NK-92 (cell line): ENCODE results near the gene CHCHD6.

Experiments
- DNase-seq: peaks from one replicate; lab custom pipeline; 2025; ENCODE audit not compliant: unreplicated experiment; lab: John Stamatoyannopoulos, UW

The CHCHD6 gene

DNA sequence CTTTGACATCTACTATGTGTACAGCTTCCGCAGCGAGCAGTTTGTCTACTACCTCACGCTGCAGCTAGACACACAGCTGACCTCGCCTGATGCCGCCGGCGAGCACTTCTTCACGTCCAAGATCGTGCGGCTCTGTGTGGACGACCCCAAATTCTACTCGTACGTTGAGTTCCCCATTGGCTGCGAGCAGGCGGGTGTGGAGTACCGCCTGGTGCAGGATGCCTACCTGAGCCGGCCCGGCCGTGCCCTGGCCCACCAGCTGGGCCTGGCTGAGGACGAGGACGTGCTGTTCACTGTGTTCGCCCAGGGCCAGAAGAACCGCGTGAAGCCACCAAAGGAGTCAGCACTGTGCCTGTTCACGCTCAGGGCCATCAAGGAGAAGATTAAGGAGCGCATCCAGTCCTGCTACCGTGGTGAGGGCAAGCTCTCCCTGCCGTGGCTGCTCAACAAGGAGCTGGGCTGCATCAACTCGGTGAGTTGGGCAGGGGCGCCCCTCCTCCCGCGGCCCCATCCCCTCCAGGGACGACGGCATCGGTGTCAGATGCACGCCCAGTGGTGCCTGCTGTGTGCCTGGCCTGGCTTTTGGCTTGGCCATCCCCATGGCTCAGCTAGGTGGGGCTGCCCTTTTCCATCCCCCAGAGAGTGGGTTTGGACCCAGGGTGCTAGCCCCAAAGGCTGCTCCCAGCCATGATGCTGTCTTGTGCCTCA, 285.4 kb downstream of the CHCHD6 start:
- DNase-seq = no peak

DNA sequence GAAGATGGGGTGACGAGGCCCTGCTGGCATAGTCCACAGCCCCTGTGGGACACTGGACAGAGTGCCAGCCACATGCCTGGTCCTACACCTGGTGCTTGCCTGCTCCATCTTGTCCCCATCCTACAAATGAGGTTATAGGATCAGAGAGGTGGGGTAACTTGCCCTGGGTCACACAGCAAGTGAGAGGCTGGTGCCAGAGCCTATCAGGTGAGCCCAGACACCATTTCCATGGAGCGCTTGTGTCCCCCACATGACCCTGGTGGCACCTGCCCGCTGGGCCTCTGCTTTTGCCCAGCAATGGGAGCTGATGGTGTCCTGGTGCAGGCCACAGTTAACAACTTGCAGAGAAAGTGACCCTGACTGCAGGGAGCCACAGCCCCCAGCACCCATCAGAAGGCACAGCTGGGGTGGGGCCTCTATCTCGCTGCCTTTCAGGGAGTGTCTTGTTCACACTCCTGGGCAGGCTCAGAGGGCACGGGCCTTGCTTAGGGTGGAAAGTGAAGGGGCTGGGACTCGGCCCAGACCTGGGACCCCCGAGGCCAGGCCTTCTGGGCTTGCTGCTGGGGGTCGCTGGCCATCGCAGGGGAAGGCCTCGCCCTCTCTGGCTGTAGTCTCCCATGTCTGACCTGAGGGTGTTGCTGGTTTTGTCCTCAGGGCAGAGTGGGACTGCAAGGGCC, 286.1 kb downstream of the CHCHD6 start:
- no peak for DNase-seq

DNA sequence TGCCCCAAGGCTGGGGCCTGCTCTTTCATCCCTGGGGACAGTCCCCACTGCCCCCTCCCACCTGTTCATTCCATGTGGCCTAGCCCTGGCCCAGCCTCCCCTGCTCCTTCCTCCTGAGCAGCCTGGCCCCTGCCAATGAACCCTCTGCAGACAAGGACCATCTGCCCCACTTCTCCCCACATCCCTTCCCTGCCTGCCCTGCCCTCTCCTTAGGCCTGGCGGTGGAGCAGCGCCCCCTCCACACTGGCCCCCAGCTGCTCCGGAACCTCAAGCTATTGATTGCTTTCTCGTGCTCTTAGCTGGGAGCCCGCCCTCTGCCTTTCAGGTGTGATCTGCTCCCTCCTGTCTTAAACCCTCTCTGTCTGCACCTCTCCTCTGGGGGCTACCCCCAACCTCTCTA, 286.9 kb downstream of the CHCHD6 start:
- no peak for DNase-seq

DNA sequence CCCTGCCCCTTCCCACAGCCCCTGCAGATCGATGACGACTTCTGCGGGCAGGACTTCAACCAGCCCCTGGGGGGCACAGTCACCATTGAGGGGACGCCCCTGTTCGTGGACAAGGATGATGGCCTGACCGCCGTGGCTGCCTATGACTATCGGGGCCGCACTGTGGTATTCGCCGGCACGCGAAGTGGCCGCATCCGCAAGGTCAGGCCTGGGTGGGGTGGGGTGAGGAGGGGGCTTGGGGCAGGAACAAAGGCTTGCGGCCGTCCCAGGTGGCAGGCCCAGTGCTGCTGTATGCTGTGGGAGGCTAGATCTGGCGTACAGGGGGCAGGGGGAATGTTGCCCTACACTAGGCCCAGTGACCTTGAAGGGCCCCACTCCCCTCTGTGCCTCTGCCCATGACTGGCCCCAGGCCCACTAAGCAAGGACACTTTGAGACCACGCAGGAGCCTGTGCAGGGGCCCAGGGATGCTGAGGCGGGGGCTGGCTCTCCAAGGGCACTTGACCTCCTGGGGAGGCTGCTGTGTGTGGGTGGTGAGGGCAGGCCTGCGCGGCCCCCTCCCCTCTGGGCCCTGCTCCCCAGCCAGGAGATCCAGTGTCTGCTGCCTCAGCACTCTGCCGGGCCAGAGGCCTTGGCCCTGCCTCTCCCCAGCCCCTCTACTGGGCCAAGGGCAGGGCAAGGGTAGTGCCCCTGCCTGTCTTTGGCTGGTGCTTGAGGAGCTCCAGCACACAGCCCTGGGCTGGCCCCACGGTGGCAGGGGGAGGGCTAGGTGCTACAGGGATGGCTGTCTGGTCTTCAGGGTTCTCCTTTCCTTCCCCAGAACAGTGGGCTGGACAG, 287.5 kb downstream of the CHCHD6 start:
- DNase-seq = no peak

GRCh38 chr3:126992216-126992615, 288.2 kb downstream of the CHCHD6 start:
- DNase-seq = no peak

DNA sequence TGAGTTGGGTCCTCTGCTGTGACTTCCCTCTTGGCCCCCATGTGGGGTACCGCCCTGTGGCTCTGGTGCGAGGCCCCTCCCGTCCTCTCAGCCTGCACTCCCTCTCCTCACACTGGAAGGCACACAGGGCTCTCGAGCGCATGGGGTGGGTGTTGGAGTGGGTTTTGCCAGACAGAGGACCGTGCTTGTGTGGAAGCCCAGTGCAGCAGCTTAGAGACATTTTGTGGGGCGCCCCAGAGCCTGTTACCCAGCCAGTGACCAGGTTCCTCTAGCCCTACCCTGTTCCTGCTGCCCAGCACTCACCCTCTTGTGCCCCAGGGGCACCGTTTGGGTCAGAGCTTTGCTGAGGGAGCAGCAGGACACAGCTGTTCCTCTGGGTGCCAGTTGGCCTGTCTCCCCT, 288.7 kb downstream of the CHCHD6 start:
- DNase-seq = no peak

DNA sequence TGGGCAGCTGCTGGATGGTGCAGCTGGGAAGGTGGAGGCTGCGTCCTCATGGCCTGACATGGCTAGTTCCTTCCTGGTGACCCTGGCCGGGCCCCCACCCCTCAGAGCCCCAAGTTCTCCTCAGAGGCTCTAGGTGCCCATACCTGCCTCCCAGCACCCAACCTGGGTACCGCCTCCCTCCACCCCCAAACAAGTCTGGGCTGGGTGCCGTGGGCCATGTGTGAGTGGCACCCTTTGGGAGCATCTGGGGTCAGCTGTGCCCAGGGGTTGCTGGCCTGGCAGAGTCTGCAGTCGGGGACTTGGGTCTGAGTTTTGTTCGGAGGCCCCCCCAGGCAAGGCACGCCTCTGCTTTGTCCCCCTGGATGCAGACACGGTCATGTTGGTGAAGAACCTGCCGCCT, 289.4 kb downstream of the CHCHD6 start:
- DNase-seq = no peak

DNA sequence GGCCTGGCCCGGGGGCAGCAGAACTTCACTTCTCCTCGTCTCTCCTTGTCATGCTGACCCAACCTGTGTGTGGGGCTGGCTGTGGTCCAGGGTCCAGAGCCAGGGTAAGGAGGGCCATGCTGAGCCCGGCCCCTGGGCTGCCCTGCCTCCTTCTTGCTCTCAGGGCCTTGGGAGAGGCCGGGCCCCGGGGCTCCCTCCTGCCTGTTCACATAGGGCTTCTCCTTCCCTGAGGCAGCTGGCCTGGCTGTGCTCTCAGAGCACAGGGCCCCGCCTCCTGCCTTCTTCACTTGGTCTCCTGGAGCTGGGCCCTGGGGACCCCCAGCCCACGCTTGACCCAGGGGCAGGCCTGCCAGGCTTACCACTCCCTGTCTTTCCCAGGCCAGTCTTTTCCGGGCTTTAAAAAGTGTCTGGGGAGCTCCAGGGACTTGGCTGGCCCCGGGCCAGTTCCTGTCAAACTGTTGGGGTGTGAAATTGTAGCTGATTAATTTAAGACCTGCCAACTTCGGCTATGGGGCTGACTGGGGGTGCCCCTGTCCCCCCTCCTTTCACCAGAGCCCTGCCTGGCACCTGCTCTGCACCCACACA, 290.7 kb downstream of the CHCHD6 start:
- DNase-seq = no peak

DNA sequence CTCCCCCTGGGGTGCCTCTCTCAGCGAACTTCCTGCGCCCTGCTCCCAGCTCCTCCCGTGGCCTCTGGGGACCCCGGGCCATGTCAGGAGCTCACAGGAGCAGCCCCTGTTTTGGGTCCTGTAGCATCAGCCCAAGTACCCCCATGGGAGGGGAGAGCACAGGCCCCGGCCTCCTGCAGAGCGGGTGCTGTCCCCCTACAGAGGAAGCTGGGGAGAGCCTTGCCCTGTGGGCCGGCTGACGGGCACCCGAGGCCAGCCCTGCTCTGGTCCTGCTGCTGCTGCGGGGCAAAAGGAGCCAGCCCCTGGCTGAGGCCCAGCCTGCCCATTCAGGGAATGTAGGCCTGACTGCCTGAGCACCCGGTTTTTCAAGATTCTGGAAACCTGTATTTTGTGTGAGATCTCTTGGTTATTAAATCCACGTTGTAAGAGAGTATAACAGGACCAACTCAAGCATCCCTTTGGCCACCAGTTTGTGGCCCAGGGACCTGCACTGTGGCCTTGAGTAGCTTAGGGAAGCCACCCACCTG, 291.3 kb downstream of the CHCHD6 start:
- DNase-seq = no peak

DNA sequence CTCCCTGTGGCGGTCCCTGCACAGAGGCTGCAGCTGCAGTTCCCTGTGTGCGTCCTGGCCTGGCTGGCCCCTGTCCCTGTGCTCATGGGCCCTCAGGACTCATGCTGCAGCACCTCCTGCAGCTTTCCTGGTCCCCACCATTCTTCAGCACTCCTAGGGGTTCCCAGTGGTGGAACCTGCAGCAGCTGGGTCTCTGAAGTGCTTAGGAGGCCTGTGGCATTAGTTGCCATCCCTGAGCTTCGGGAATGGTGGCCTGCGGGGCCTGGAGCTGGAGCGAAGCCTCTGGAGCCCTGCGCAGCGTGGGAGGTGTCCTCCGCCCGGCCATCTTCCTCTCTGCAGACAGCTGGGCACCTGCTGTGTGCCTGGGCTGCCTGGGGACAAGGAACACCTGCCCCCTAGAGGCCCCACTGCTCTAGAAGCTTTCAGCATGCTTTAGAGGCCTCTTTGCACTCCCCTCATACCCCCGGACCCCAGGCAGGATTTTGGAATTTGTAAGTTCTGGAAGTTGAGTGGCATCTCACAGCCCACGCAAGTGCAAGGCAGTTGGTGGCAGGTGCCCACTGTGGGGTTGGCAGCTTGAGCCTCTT, 292.0 kb downstream of the CHCHD6 start:
- DNase-seq = no peak

DNA sequence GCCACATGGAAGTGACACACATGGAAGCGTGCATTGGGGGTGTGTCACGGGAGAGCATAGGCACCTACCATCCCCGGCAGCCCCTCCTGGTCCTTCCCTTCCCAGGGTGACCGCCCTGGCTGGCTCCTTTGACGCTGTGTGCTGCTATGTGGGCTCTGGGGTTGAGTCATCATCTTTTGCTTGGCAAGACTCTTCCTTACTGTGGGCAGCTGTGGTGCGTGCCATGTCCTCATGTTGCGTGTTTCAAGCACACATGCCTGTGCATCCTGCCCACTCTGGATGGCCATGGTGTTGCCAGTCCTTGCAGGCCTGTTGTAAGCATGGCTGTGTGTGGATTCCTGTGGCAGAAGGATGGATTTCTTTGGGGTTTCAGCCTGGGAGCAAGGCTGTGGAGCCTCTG, 292.9 kb downstream of the CHCHD6 start:
- no peak for DNase-seq

- no peak for DNase-seq
Observed at GRCh38 chr3:126997455-126998038, 293.5 kb downstream of the CHCHD6 start.

- DNase-seq = no peak
Observed at GRCh38 chr3:126998320-126998719, 294.3 kb downstream of the CHCHD6 start.

- no peak for DNase-seq
Observed at GRCh38 chr3:126998728-126999127, 294.7 kb downstream of the CHCHD6 start.

- DNase-seq = no peak
Observed at GRCh38 chr3:126999383-126999782, 295.3 kb downstream of the CHCHD6 start.

- DNase-seq = no peak
Observed at GRCh38 chr3:127000119-127000518, 296.1 kb downstream of the CHCHD6 start.

DNA sequence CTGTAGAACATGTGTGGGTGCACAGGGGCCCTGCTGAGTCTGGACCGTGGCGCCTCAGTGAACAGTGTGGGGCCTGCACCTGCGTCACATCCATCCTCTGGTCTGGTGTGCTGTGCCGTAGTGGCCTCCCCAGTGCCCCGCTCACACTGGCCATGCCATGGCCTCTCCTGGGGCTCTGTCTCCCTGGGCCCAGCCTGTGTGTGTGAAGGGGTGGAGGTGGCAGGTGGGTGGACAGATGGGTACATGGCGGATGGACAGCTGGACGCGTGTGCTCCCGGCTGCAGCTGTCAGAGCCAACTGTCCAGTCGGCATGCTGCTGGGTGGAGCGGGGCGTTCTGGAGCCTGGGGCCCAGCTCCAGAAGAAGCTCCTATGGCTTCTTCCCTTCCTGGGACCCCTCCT, 296.7 kb downstream of the CHCHD6 start:
- DNase-seq = no peak

DNA sequence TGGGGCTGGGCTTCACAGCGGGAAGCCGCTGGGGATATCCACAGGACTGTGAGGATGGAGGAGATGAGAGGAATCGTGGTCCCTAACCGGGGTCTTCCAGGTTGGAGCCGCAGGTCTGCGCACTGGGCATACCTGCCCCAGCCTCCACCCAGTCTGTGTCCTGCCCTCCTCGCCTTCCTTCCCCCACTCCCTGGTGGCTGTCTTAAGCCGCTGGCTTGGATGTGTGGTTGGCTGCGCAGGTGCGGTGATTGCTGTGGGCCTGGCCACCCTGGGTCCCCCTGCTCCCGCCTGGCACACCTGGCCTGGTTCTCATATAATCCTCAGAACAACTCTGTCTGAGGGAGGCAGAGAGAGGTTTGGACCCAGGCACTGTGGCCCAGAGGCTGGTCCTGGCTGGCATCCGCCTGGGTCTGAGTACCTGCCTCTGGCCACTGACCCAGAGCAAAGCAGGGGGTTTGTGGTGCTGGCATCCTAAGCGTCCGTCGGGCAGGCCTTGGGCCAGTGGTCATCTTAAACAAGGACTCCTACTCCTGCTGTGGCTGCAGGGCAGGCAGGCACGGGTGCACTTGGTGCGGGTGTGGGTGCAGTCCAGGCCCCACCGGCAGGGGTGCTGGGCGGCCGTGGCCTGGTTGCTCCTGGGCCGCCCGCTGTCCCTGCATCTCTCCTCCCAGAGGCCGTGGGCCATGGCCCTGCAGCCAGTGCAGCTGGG, 297.6 kb downstream of the CHCHD6 start:
- DNase-seq = no peak

GRCh38 chr3:127002195-127003174, 298.4 kb downstream of the CHCHD6 start:
- DNase-seq = no peak
